GM19238 (cell line): ENCODE data around the gene JMJD8.
"Not testable (repeated sequence)": the region's sequence is repeated elsewhere in the genome, so short reads cannot be mapped to it uniquely, and the experiment has no call there.

Experiments
- DNase-seq: peaks from one replicate; pipeline ENCODE4 v3.0.0; 2011; ENCODE audit warnings: low spot score; ENCODE audit not compliant: insufficient read length

Gene JMJD8

GRCh38 chr16:692356-693108 is 8.4 kb upstream of the JMJD8 start:
- no peak for DNase-seq

GRCh38 chr16:691242-691641 is 7.1 kb upstream of the JMJD8 start:
- not testable (repeated sequence) for DNase-seq

- no peak for DNase-seq
These were observed 5.2 kb upstream of the JMJD8 start for GRCh38 chr16:689175-689897.

GRCh38 chr16:687499-687898 is 3.4 kb upstream of the JMJD8 start:
- no peak for DNase-seq

- DNase-seq, result no peak
These were observed 2.5 kb upstream of the JMJD8 start for GRCh38 chr16:686459-687260.

- DNase-seq, result no peak
These were observed 1.8 kb upstream of the JMJD8 start for GRCh38 chr16:685967-686366.

GRCh38 chr16:684961-685696 is 995 bp upstream of the JMJD8 start:
- no peak for DNase-seq

- no peak for DNase-seq
These were observed 601 bp downstream of the JMJD8 start for GRCh38 chr16:683396-684070.

GRCh38 chr16:682493-683395 is 1.4 kb downstream of the JMJD8 start:
- no peak for DNase-seq

GRCh38 chr16:681746-682427 is 2.2 kb downstream of the JMJD8 start:
- no peak for DNase-seq

- DNase-seq, result no peak
These were observed 3.0 kb downstream of the JMJD8 start for GRCh38 chr16:680967-681745.

- no peak for DNase-seq
These were observed 3.5 kb downstream of the JMJD8 start for GRCh38 chr16:680625-680945.

GRCh38 chr16:679814-680624 is 4.1 kb downstream of the JMJD8 start, which contains the start of gene STUB1:
Gene STUB1, plus strand, starts transcription at chr16:680410. Its CDS starts 116 bp downstream, at chr16:680526.
- DNase-seq, result peak; percentile 89

GRCh38 chr16:678858-679813 is 5.0 kb downstream of the JMJD8 start:
- no peak for DNase-seq

- DNase-seq, result no peak
These were observed 5.8 kb downstream of the JMJD8 start for GRCh38 chr16:678209-678857.
